HG03196 (cell line): ENCODE data around the gene NEGR1.

Experiments used
- ATAC-seq: cut with Tn5 transposase; IDR thresholded peaks from one replicate; pipeline ENCODE4 v1.9.1; 2021; ENCODE audit not compliant: unreplicated experiment

Gene NEGR1

DNA sequence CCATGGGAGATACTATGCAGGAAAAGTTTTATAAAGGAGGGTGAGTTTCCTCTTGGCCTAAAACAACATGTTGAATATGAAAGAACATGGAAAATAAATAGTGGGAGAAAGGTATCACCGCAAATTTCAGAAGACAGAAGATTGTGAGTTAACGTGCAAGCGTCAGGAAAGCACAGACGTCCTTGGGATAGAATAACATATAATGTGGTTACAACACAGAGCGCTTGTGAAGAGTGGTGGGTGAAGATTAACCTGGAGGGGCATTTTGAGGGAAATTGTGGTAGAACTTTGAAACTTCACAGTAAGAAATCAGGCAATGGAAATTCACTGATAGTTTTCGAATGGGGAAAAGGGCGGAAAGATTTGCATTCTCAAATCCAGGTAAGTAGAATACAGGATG lies 47.3 kb downstream of the NEGR1 start:
- no peak for ATAC-seq

DNA sequence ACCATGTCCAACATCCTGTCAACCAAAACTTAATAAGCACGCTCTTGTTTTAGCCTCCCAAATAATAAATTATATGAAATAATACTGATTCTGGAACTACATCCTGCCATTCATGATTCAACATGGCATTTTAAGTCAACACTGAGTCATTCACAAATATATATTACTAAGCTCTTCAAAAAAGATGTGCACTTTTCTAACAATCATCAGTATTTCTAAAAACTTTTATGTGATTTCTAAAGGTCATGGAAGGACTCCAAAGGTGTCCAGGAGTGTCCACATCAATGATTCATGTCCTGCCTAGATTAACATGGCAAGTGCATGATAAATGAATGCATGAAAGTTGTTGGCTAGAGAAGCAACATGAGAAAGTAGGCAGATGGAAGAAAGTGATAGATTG lies 51.6 kb downstream of the NEGR1 start:
- ATAC-seq = no peak

DNA sequence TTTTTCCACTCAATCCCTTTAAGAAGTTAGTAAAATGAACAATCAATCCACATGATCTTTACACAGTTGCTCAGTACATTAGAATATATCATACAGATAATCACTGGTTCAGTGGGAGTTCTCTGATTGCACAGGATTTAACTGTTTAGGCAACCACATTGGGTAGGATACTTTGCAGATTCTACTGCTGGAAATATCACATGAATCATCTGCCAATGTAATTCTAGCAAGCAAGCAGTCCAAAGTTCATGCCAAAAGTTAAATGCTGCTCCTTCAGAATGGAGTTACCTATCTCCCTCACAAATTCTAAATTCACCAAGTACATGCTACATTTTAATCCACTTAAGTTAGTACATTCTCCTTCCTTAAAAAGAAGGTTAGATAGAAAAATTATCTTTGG lies 52.4 kb downstream of the NEGR1 start:
- no peak for ATAC-seq

DNA sequence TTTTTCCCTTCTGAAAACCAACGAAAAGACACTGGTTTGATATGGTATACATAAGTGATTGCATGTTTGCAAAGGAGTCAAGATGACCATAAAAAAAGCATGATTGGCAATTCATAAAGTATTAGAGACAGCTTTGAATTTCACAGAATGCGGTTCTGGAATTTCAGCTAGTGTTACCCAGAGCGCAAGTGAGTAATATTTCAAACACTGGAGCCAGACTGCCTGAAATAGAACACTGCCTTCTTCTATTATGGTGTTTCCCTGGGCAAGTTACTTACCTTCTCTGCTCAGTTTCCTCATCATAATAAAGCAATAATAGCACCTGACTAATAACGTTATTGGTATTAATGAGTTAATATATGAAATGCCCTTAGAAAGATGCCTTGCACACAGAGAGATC lies 54.7 kb downstream of the NEGR1 start:
- no peak for ATAC-seq

DNA sequence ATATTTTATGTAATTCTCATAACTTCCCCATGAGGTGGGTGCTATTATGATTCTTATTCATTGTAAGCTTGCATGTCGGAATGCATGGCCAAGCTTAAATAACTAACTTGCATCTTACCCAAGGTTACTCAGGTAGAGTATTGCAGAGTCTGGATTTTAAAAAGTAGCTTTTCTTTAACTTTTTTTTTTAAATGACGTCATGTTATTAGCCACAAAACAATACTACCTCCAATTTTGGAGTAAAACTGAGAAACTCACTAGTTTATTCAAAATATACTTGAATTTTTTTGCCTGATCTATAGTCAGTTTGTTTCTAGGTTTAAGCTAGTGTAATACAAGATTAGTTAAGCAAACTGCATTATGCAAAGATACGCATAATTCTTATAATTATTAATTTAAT lies 57.8 kb downstream of the NEGR1 start:
- ATAC-seq = no peak

DNA sequence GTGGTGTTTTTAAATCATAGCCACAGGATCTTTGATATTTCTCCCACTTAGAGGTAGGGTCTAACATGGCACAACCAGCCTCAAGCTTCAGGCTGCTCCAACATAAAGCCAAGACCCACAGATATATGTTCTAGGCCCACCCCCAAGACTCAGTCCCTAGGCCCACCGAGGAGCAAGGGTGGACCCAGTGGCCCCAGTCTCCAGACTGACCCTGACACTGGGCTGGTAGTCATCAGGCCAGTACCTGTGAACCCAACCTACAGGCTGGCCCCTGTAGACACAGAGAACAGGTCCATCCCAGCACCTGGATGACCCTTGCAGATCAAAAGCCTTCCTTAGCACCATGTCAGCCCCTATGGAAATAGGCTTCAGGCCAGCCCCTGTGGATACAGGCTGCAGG lies 60.5 kb downstream of the NEGR1 start:
- ATAC-seq = no peak

DNA sequence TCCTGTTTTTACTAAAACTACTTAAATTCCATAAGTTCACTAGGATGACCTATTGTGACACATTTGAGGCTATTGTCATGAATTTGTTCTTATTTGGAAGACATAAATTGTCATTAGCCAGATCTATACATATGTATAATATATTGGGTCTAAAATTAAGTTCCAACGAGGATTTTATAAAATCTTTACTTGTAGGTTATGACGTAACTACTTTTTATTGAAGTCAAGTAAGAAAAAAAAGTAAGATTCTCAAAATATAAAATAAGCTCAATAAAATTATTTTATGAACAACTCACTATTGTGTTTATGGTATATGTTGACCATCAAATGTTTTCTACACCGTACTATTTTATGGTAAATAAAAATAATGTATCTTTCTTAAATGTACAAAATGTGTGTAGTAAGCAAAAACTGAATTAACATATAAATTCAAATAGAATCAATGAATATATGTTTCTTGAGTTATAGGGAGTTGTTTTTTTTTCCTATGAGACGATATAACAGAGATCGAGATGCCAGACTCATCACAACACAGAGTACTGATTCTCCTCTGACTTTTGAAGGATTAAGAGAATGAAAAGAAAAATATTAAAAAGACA lies 64.1 kb downstream of the NEGR1 start:
- ATAC-seq = no peak

DNA sequence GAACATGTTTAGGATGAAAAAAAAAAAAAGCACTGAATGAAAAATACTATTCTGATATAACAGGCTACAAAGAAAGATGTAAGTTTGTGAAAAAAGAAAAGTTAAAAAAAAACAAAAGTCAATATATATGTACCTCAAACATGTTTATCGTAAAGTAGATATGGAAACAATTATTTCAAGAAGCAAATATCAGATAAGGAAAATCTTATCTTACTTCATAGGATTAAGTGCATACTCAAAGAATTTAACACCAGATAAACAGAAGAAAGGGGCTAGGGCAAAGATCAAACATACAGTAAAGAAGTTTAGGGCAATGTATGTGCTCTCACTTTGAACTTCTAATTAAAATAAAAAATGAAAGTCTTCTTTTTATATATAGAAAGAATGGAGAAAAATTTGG lies 75.3 kb downstream of the NEGR1 start:
- ATAC-seq = no peak

DNA sequence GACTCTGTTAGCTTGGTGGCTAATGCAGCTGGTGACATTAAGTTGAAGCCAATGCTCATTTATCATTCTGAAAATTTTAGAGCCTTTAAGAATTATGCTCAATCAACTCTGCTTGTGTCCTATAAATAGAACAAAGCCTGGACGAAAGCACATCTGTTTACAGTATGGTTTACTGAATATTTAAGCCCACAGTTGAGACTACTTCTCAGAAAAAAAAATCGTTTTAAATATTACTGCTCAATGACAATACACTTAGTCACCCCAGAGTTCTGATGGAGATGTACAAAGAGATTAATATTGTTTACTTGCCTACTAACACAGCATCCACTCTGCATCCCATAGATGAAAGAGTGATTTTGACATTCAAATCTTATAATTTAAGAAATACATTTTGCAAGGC lies 79.6 kb downstream of the NEGR1 start:
- ATAC-seq = no peak

DNA sequence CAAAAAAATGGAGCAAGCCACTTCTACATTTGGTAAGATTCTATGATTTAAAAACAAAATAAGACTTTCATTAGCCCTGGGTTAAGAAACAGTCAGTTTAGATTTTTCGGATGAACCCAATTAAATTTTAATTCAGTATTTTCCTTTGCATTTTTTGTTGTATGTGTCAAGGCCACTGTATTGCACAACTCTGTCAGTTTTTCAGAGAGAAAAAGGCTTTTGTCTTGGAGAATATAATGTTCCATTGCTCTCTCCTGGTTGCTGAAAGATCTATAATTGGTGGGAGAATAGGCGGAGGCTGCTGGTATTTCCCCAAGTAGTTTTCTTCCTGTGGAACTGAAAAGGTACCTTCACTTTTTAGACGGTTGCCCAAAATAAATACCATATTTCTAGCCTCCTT lies 84.6 kb downstream of the NEGR1 start:
- ATAC-seq = no peak

DNA sequence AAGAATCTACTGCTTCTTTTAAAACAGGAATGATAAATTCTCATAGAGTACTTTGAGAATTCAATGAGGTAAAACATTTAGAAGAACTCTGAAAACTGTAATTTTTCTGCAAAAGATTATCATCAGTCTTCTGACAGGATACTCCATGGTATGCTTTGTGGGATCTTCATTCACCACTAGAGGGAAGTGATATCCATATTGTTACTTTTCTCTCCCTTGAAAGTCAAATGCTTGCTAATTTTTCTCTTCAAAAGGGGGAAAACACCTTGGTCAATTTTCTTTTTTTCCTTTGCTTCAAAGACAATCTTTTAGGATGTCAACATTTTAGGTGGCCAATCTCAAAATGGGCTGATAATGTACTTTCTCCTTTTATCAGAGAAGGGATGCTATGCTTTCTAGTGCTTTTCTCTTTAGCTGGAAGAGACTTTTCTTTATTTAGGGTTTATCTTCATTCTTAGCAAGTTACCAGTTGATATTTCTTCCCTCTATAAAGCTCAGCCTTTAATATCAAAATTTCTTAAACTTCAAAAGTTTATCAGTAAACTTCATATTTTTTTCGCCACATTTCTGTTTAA lies 95.5 kb downstream of the NEGR1 start:
- no peak for ATAC-seq

DNA sequence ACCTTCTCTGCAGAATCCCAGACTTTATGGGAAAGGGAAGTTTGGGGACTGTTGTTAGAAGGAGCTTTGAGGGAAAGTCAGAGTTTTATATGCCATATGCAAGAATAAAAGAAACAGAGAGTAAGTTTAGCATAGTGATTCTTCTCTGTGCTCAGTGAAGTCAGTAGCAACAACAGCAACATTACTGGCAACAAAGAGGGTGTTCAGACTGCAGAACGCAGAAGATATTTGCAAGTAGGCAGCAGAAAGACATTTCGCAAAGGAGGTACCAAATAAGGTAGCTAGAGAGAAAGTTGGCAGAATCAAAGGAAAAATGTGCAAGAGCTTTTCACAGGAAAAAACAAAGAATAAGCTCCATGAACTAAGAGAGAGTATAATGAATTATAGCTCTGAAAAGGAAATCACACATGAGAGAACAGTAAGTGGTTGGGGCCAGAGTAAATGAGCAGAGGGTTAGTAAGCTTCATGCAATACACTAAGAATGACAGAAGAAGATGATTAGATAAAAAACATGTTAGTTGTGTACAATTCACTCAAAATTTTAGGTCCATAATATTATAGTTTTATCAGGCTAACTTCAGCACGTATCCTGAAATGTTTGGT lies 98.1 kb downstream of the NEGR1 start:
- no peak for ATAC-seq

DNA sequence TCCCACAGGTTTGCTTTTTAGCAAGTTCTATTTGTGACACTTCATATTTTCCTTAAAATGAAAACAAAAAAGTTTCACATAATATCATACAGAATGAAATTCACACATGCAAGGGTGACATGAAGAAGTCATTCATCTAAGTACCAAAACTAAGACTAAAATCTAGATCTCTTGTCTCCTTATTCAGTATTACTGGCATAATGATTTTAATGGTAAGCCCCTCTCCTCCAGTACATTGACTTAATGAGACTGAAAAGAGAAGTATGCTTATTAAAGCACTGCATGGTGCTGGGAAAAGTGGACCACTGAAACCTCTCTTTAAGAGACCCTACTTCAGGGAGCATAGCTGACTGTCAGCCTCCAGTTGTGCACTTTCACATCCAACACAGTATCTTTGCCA lies 99.5 kb downstream of the NEGR1 start:
- no peak for ATAC-seq

DNA sequence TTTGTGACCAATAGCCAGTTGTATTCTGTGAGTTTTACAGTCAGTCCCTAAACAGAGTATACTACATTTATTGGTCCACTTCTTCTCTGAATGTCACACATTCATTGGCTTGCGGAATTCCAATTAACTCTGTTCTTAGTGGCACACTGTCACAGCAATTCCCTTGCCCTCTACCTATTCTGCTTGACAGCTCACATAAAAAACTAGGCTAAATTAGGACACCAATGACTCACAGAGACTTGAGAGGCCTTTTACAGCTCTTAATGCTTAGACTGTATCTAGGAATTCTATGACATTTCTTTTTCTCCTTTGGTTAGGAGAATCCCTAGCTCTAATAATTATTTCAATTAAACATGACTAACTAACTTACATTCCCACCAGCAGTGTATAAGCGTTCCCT lies 104.1 kb downstream of the NEGR1 start:
- no peak for ATAC-seq

DNA sequence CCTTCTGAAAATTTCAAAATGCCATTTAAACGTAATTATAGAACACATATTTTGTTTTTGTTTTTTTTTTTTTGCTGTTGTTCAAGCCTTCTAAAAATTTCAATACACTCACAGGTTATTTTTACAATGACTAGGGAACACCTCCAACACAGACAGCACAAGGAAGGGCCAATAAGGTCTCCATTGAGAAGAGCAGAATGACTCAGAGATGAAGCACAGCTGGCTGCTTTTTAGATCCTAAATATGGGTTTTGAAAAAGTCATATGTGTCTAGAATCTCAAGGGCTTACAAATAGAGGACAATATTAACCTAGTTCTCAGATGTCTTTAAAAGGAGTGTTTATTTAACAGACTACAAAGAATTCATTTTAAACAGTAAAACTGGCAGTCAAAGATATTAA lies 104.6 kb downstream of the NEGR1 start:
- no peak for ATAC-seq

DNA sequence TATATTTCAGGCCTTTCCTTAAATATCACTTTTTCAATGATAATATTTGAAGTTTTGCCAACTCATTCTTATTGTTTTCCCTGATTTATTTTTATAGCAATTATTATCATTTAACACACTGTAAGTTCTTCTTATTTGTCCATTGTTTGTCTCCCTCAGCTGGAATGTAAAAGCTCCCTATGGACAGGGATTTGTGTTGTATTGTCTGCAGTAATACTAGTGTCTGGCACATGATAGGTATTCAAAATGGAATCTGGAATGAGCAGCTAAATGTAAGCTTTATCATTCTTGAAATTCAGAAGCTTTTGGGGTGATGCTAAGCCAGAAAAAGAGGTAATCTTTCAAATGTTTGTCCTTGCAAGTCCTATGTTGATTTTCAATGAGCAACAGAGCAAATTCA lies 112.1 kb downstream of the NEGR1 start:
- ATAC-seq = no peak

DNA sequence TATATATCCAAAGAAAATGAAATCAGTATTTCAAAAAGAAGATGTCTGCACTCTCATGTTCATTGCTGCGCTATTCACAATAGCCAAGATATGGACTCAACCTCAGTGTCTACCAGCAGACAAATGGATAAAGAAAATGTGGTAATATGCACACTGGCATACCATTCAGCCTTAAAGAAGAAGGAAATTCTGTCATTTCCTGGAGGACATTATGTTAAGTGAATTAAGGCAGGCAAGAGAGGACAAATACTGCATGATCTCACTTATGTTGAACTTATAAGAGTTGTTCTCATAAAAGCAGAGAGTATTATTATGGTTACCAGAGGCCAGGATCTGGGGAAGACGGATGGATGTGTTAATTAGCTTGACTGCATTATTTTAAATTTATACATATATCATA lies 115.9 kb downstream of the NEGR1 start:
- ATAC-seq = no peak

DNA sequence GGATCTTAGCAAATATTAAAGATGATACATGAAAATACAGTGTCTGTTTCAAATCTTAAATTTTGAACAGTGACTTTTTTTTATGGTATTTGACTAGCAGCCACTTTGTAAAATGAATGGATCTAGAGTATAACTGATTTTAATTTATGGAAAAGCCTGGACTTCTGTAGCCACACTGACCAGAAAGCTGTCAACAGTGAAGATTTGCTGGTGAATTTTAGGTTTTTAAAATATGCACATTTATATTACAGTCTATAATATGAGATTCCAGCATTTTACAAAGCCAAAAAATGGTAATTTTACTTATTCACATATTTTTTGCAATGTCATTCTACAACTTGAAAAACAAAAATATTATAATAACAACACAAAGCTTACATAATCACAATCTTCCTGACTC lies 131.8 kb downstream of the NEGR1 start:
- ATAC-seq = no peak

DNA sequence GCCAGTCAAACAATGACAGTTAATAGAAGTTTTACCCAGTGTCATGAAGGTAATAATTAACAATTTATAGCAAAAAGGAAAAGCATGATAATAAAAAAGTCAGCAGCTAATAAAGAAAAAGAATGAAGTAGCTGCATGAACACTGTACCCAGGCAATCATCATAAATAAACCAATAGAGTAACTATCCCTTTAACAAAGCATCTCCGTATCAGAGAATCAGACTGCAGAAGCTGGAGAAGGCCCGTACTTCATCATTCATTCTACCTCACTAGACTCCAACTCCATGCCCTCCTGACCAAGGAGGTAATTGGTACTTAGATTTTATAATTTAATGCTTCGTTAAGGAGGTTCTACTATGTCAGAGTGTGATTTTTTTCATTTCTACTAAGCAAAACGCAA lies 140.5 kb downstream of the NEGR1 start:
- no peak for ATAC-seq

DNA sequence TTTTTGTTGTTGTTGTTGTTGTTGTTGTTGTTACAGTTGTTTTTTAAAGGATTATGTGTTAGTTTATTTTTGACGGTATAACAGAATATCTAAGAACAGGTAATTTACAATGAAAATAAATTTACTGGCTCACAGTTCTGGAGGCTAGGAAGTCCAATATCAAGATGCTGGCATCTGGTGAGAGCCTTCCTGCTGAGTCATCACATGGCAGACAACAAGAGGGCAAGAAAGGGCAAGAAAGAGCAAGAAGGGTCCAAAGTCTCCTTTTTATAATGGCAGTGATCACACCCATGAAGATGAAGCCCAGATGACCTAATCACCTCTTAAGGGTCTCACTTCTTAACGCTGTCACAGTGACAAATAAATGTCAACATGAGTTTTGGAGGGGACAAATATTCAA lies 142.1 kb downstream of the NEGR1 start:
- ATAC-seq = no peak

DNA sequence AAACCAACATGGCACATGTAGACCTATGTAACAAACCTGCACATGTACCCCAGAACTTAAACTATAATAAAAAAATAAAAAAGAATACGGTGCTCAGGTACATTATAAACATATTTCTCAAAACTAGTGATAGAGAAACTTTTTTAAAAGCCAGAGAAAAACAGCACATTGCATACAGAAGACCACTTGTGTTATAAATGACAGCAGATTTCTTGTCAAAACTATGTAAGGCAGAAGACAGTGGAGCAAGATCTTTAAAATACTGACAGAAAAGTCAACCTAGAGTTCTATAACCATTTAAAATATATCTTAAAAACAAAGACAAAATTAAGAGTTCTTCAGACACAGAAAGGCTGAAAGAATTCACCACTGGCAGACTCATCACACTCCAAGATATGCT lies 144.7 kb downstream of the NEGR1 start:
- ATAC-seq = no peak

DNA sequence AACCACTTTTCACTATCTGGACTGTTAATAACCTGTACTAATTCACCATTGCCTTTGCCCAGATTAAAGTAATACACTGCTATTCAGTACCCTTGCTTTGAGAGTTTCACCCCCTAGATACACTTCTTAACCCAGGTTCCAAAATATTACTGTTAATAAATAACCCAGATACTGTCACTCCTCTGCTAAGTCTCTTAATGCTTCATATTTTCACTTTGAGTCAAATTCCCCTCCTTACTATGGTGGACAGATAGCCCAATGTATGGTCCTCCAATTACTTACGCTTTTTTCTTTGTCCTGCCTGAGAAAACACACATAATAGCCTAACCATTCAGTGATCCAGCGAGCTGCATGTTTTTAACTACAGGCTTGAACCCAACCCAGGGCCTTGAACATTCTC lies 152.5 kb downstream of the NEGR1 start:
- ATAC-seq = no peak
